T follicular helper cell (primary cell): ENCODE measurements around the gene TINAGL1.

Experiments
- DNase-seq: peaks from one replicate; pipeline ENCODE4 v3.0.0-alpha.2; 2020; ENCODE audit warnings: low read depth
- total RNA-seq, 2 experiments: gene quantifications; one replicate each; lab custom pipeline; 2026; lab: John Stamatoyannopoulos, UW

TINAGL1 gene
- 0 reads per million in 2 experiments for total RNA-seq

DNA sequence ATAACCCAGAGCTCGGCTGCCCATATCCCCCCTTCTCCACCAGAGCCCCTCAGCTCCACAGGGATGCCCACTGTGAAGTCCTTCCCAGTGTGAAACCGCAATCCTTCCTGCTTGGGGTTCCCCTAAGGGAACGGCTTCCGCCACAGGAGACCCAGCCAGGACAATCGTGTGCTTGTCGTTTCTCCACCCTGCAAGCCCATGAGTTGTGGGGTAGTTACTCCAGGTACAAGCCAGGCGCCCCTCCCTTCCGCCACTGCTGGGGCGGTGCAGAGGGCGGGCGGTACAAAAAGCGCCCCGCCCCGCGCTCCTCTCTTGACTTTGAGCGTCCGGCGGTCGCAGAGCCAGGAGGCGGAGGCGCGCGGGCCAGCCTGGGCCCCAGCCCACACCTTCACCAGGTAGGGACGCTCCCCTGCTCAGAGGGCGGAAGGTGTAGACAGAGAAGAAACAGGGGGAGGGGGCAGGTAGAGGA, at the start of gene TINAGL1:
Gene TINAGL1, plus strand, starts transcription at position 315 of the 469 bp plus-strand sequence. CDS start 634 bp downstream, outside the sequence.
- DNase-seq, result no peak

DNA sequence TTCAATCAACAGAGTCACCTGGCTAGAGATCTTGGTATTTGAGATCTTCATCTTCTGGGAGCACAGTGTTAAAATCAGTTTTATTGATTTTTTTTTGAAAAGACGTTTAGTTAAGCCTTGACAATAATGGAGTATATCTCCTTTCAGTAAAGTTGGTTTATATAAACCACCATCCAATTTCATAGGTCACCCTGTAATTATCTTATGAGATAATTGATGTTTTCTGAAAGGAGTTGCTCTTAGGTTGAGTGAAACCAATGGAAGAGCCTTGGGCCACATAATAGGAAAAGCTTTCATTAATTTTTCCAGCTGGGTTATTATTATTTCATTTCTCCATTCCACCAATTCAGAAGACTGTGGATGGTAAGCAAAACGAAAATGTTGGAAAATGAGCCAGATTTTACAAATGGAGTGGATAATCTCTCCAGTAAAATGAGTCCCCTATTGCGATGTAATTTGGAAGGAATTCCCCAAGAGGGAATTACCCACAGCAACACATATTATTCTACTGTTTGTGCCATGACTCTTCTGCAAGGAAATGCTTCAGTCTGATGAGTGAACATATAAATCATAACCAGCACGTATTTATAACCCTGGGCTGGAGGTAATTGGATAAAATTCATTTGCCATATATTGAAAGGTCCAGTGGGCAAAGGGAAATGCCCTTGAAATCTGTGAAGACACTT, 46.2 kb upstream of the TINAGL1 start:
- no peak for DNase-seq

- DNase-seq, result no peak
Observed at GRCh38 chr1:31531177-31531999, 44.9 kb upstream of the TINAGL1 start.

DNA sequence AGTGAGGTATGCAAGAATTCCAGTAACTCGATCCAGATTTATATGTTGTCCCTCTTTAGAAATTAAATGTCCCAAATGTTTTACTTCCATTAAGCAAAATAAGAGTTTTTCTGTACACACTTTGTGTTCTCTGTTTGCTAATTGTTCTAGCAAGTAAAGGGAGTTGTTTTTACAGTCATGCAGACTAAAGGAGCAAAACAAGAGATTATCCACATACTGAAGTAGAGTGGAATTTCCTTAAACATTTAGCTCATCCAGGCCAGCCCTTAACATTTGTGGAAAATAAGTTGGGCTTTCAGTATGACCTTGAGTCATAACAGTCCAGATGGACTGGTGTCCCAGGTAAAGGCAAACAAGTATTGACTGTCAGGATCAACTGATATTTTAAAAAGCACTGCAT, 44.1 kb upstream of the TINAGL1 start:
- DNase-seq, result no peak

GRCh38 chr1:31535561-31535960, 40.8 kb upstream of the TINAGL1 start:
- no peak for DNase-seq

- DNase-seq, result no peak
Observed at GRCh38 chr1:31539329-31539728, 37.0 kb upstream of the TINAGL1 start.

DNA sequence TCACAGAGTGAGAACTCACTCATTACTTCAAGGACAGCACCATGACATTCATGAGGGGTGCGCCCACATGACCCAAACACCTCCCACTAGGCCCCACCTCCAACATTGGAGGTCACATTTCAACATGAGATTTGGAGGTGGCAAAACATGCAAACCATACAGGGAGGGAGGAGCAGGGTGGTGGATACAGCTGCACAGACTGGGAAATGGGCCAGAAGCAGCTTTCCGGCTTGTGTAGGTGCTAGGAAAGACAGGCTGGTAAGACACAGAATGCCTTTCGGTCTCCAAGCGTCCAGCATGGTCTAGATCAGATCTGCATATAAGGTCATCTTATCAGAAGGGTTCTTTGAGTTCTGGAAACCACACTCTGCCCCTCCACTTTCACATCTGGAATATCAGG, 35.1 kb upstream of the TINAGL1 start:
- DNase-seq, result no peak

- no peak for DNase-seq
Observed at GRCh38 chr1:31545927-31546540, 30.3 kb upstream of the TINAGL1 start.

- no peak for DNase-seq
Observed at GRCh38 chr1:31548534-31548906, 27.8 kb upstream of the TINAGL1 start.

DNA sequence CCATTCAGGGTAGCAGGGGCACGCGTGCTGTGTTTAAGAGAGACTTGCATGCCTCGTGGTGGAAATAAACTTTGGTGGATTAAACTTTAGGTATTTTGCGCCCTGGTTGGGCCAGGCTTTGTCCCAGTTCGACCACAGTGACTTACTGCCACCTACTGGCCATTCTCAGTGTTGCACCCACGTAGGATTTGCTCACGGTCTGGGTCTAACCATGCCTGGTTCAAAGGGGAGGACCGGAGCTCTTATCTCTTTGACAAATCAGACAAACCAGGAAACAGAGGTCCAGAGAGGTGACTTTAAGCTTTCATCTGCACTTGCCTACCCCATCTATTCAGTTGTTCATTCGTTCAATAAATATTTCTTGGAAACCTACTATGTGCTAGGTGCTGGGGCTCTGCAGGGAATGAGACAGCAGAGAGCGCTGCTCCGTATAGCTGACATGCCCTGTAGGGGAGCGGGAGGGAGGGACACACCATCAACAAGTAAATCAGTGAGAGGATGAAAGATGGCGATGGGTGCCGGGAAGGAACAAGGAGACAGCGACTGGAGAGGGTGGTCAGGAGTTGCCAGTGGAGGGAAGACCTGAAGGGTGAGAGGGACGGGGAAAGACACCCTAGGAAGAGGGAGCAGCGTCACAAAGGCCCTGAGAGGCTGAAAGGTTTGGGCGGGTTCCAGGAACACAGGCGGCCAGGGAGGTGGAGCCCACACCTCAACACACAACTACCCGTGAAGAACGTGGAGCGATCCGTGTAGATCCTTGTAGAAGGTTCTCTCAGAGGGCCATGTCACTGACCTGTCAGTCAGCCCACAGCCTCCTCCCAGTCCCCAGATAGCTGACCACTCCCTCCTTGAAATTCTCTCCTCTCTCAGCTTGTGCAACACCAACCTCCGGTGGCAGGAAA, 27.2 kb upstream of the TINAGL1 start:
- peak; percentile 77 for DNase-seq

DNA sequence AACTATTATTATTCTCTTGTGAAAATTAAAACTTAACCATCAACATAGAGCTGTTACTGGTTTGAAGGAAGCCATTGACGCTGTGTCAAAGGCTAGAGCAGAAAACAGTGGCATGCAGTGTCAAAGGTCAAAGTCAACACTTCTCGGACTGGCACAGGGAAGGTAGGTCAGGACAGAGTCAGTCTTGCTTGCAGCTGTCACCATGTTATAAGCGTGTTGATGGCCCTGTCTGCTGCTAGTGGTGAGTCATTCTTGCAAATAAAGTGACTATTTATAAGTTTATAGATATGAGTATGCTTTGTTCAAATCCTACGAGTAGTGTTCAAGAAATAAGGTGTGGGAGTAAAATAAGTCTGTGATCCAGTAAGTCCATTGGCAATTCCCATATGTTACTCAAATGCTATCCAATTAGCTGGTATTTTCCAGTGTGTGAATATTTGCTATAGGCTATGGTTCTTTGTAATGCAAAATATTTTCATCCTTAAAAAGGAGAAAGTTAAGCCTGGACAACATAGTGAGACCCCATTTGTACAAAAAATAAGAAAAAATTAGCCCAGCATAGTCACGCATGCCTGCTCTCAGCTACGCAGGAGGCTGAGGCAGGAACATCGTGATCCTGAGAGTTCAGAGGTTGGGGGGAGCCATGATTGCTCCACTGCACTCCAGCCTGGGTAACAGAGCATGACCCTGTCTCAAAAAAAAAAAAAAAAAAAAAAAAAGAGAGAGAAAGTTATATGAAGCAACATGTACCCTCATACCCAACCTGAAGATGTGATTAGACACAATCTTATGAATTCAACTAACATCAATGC, 26.3 kb upstream of the TINAGL1 start:
- no peak for DNase-seq

GRCh38 chr1:31551208-31551607, 25.1 kb upstream of the TINAGL1 start:
- DNase-seq, result no peak

GRCh38 chr1:31552489-31552888, 23.8 kb upstream of the TINAGL1 start:
- DNase-seq, result no peak

DNA sequence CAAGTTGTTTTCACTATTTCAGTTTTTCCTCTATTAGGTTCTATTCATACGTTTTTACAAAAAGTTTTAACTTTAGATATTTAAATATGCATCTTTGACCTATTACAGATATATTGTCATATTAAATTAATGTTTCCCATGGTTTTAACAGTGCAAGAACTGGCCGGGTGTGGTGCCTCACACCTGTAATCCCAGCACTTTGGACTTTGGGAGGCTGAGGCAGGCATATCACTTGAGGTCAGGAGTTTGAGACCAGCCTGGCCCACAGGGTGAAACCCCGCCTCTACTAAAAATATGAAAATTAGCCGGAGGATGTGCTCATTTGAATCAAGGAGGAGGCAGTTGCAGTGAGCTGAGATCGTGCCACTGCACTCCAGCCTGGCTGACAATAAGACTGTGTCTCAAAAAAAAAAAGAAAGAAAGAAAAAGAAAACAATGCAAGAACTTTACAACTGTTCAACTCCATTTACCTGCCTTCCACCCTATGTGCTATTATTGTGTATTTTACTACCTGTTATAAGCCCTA, 19.8 kb upstream of the TINAGL1 start:
- no peak for DNase-seq

GRCh38 chr1:31559715-31560114, 16.6 kb upstream of the TINAGL1 start:
- no peak for DNase-seq

DNA sequence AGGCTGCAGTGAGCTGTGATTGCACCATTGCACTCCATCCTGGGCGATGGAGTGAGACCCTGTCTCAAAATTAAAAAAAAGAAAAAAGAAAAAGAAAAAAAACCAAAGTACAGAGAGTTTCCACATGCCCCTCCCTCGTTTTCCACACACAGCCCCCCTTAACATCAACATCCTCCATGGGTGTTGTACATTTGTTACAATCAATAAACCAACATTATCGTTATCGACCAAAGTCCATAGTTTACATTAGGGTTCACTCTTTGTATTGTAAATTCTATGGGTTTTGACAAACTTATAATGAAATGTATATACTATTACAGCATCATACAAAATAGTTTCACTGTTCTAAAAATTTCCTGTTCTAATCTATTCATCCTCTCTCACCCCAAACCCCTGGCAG, 15.9 kb upstream of the TINAGL1 start:
- no peak for DNase-seq

- DNase-seq, result no peak
Observed at GRCh38 chr1:31562707-31563360, 13.5 kb upstream of the TINAGL1 start.

DNA sequence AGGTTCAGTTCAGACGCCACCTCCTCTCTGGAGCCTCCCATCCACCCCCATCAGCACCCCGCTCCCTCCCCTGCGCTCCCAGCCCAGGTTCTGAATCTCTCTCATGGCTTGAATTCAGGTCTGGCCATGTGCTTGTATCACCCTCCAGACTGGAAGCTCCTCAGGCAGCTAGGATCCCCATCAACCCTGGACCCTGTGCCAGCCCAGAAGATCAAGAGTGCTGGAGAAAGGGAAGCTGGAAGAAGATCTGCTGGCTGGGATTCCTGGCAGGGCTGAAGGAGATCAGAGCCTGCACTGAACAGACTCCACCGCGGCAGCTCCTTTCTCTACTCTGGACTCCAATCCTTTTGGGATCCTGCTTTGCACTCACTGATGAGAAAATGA, 11.7 kb upstream of the TINAGL1 start:
- DNase-seq, result no peak

DNA sequence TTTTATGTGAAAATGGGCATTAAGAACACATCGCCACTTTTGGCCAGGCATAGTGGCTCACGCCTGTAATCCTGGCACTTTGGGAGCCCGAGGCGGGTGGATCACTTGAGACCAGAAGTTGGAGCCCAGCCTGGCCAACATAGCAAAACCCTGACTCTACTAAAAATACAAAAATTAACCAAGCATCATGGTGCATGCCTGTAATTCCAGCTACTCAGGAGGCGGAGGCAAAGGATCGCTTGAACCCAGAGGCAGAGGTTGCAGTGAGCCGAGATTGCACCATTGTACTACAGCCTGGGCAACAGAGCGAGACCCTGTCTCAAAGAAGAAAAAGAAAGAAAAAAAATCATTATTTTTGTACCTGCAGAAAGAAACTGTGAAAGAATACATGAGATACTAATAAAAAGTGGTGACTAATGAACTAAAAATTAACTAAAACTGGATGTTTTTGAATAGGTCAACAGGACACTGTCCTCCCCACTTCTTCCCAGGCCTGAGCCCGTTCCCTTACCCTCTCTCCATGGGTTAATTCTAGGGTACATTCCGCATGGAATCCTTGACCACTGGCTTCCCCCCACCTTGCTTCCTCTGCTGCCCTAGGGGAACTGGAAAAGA, 8.3 kb upstream of the TINAGL1 start:
- DNase-seq, result no peak
